ENCODE measurements around the gene C22orf15. TPM values are rescaled to one million over a fixed set of nuclear protein-coding genes. Genes with fewer than 3 reads are reported as not detected.

The C22orf15 gene
- total RNA-seq, 1 experiment from 2014 or later = 2.7 TPM

- Mint-ChIP-seq H3K4me3 (no peak overlapping the region), H3K27me3 (ENCODE audit: low read depth) (no peaks in the 10 kb centered on the region), H3K9me3 (no peaks in the 10 kb centered on the region), H3K4me1 (no peaks in the 10 kb centered on the region; the same call in 1 of the 2 replicates), H3K36me3 (peaks cover 19% of the 10 kb centered on the region), H3K27ac (no peak overlapping the region)
- ChIA-PET POLR2A (no interaction called here), CTCF (no interaction called here)
- TF ChIP-seq PRDM15 (CRISPR knock-in tag; IDR thresholded peaks at IDR 0.05) (no peak), GRHL2 (CRISPR knock-in tag; IDR thresholded peaks at IDR 0.05; ENCODE audit: insufficient replicate concordance, severe bottlenecking) (no peak), ZNF121 (CRISPR knock-in tag; IDR thresholded peaks at IDR 0.05) (no peak), TEAD4 (CRISPR knock-in tag; IDR thresholded peaks at IDR 0.05) (no peak), EMX1 (CRISPR knock-in tag; IDR thresholded peaks at IDR 0.05) (no peak), FOXP4 (CRISPR knock-in tag; IDR thresholded peaks at IDR 0.05) (no peak), ZNF281 (CRISPR knock-in tag; IDR thresholded peaks at IDR 0.05) (no peak), ERG (CRISPR knock-in tag; IDR thresholded peaks at IDR 0.05) (no peak), NFE2L1 (CRISPR knock-in tag; IDR thresholded peaks at IDR 0.05) (no peak), JAZF1 (CRISPR knock-in tag; IDR thresholded peaks at IDR 0.05) (no peak), ATF3 (CRISPR knock-in tag; conservative IDR thresholded peaks at IDR 0.05) (no peak), FOXJ3 (CRISPR knock-in tag; IDR thresholded peaks at IDR 0.05; ENCODE audit: borderline replicate concordance) (no peak), ESRRA (CRISPR knock-in tag; IDR thresholded peaks at IDR 0.05; ENCODE audit: borderline replicate concordance) (no peak), NR1H2 (CRISPR knock-in tag; IDR thresholded peaks at IDR 0.05) (no peak), E2F4 (CRISPR knock-in tag; IDR thresholded peaks at IDR 0.05; ENCODE audit: borderline replicate concordance, low read depth) (no peak), ZNF232 (CRISPR knock-in tag; IDR thresholded peaks at IDR 0.05) (no peak), GABPB1 (CRISPR knock-in tag; IDR thresholded peaks at IDR 0.05) (no peak), STAT6 (CRISPR knock-in tag; conservative IDR thresholded peaks at IDR 0.05; ENCODE audit: low read depth) (no peak), NFYB (CRISPR knock-in tag; conservative IDR thresholded peaks at IDR 0.05; ENCODE audit: low read depth) (no peak), MYBL2 (CRISPR knock-in tag; IDR thresholded peaks at IDR 0.05) (no peak)
- DNase-seq (ENCODE audit: low spot score) (no peak), ATAC-seq (no peak)
Measured at GRCh38 chr22:23742505-23743264, 20.1 kb upstream of the C22orf15 start.
